Activated CD4-positive, alpha-beta T cell treated with anti-CD3 and anti-CD28 coated beads, Interleukin-2, amount 50 U/mL, for 16 hours (primary cell): ENCODE results near the gene RAB27A.
A peak's percentile ranks its signal among the peaks of the same experiment; 100 is the strongest.
"Not testable (repeated sequence)": the region's sequence is repeated elsewhere in the genome, so short reads cannot be mapped to it uniquely, and the experiment has no call there.

Experiments used
- DNase-seq: peaks from one replicate; pipeline ENCODE4 v3.0.0-alpha.2; 2020

Gene RAB27A

GRCh38 chr15:55249885-55250284 is 39.7 kb downstream of the RAB27A start:
- not testable (repeated sequence) for DNase-seq

- no peak for DNase-seq
Measured at GRCh38 chr15:55248895-55249294, 40.7 kb downstream of the RAB27A start.

- DNase-seq = no peak
Measured at GRCh38 chr15:55247766-55248427, 41.7 kb downstream of the RAB27A start.

GRCh38 chr15:55247311-55247710 is 42.3 kb downstream of the RAB27A start:
- no peak for DNase-seq

GRCh38 chr15:55246567-55246966 is 43.0 kb downstream of the RAB27A start:
- DNase-seq = no peak

GRCh38 chr15:55245059-55245458 is 44.6 kb downstream of the RAB27A start:
- peak; percentile 59 for DNase-seq

GRCh38 chr15:55241891-55242290 is 47.7 kb downstream of the RAB27A start:
- peak; percentile 49 for DNase-seq

- DNase-seq = no peak
Measured at GRCh38 chr15:55241186-55241585, 48.4 kb downstream of the RAB27A start.

GRCh38 chr15:55240125-55240760 is 49.4 kb downstream of the RAB27A start:
- DNase-seq = no peak

- DNase-seq = no peak
Measured at GRCh38 chr15:55239440-55240124, 50.0 kb downstream of the RAB27A start.

GRCh38 chr15:55238877-55239276 is 50.7 kb downstream of the RAB27A start:
- DNase-seq = no peak

GRCh38 chr15:55237219-55238130 is 52.1 kb downstream of the RAB27A start:
- DNase-seq = peak; percentile 63

GRCh38 chr15:55235546-55236036 is 54.0 kb downstream of the RAB27A start:
- DNase-seq = no peak

GRCh38 chr15:55234800-55235104 is 54.9 kb downstream of the RAB27A start:
- no peak for DNase-seq

- no peak for DNase-seq
Measured at GRCh38 chr15:55234104-55234799, 55.4 kb downstream of the RAB27A start.

- no peak for DNase-seq
Measured at GRCh38 chr15:55231455-55231854, 58.2 kb downstream of the RAB27A start.

- no peak for DNase-seq
Measured at GRCh38 chr15:55230953-55231352, 58.7 kb downstream of the RAB27A start.

GRCh38 chr15:55230051-55230670 is 59.5 kb downstream of the RAB27A start:
- no peak for DNase-seq

- DNase-seq = no peak
Measured at GRCh38 chr15:55226127-55226526, 63.5 kb downstream of the RAB27A start.

- peak; percentile 46 for DNase-seq
Measured at GRCh38 chr15:55224892-55225291, 64.7 kb downstream of the RAB27A start.

- peak; percentile 49 for DNase-seq
Measured at GRCh38 chr15:55222588-55222987, 67.0 kb downstream of the RAB27A start.
